ENCODE measurements around the gene B3GLCT.

- no peak for TF ChIP-seq POLR2AphosphoS5 (IDR thresholded peaks at IDR 0.05)
- no peak for TF ChIP-seq CTCF (IDR thresholded peaks at IDR 0.05 in 8 of 11, conservative IDR thresholded peaks at IDR 0.05 in 3 of 11)
- no peak for TF ChIP-seq POLR2A (IDR thresholded peaks at IDR 0.05)
Measured at GRCh38 chr13:31240921-31241320, 41.1 kb downstream of the B3GLCT start.

Measured in spleen (tissue), 7 donors.